H9 (cell line): ENCODE results near the gene MKRN1. TPM values are rescaled to one million over a fixed set of nuclear protein-coding genes. Genes with fewer than 3 reads are reported as not detected.

ENCODE experiments used
- DNase-seq: peaks from one replicate; pipeline ENCODE4 v3.0.0-alpha.2; 2017
- H2AFZ ChIP-seq: one replicate; pipeline ENCODE4 v1.6.1; 2013; ENCODE audit warnings: mild to moderate bottlenecking, low read length, control low read depth, moderate library complexity
- H2AK5ac ChIP-seq: 2 replicates; pipeline ENCODE4 v1.6.1; 2013; ENCODE audit warnings: low read length, control low read depth, mixed read lengths; ENCODE audit not compliant: insufficient read length
- H2BK120ac ChIP-seq: one replicate; pipeline ENCODE4 v1.6.1; 2013; ENCODE audit warnings: low read depth, mild to moderate bottlenecking, low read length, control low read depth, inconsistent platforms; ENCODE audit not compliant: poor library complexity, severe bottlenecking
- H2BK12ac ChIP-seq: 2 replicates; pipeline ENCODE4 v1.6.1; 2013; ENCODE audit warnings: low read length, control low read depth, mixed read lengths, low read depth; ENCODE audit not compliant: insufficient read length
- H2BK15ac ChIP-seq: 2 replicates; pipeline ENCODE4 v1.6.1; 2013; ENCODE audit warnings: low read depth, low read length, control low read depth
- H2BK20ac ChIP-seq: one replicate; pipeline ENCODE4 v1.6.1; 2013; ENCODE audit warnings: low read depth, mild to moderate bottlenecking, low read length, control low read depth, inconsistent platforms; ENCODE audit not compliant: poor library complexity, severe bottlenecking
- H2BK5ac ChIP-seq: 2 replicates; pipeline ENCODE4 v1.6.1; 2013; ENCODE audit warnings: low read length, control low read depth, mixed read lengths; ENCODE audit not compliant: insufficient read length
- H3K14ac ChIP-seq: 2 replicates; pipeline ENCODE4 v1.6.1; 2013; ENCODE audit warnings: low read length, control low read depth; ENCODE audit not compliant: insufficient read depth
- H3K18ac ChIP-seq: 2 replicates; pipeline ENCODE4 v1.6.1; 2013; ENCODE audit warnings: low read depth, mild to moderate bottlenecking, mixed read lengths, low read length, control low read depth; ENCODE audit not compliant: insufficient read length
- H3K23ac ChIP-seq: 2 replicates; pipeline ENCODE4 v1.6.1; 2013; ENCODE audit warnings: low read length, control low read depth, mixed read lengths, low read depth; ENCODE audit not compliant: insufficient read length
- H3K23me2 ChIP-seq: 2 replicates; pipeline ENCODE4 v1.6.1; 2013; ENCODE audit warnings: low read depth, mild to moderate bottlenecking, mixed read lengths, low read length, control low read depth; ENCODE audit not compliant: insufficient read length, poor library complexity, severe bottlenecking
- H3K27ac ChIP-seq: 2 replicates; pipeline ENCODE4 v1.5.1; 2013; ENCODE audit warnings: low read length, control low read depth, mixed read lengths, low read depth; ENCODE audit not compliant: insufficient read length
- H3K27me3 ChIP-seq: 2 replicates; pipeline ENCODE4 v1.6.1; 2013; ENCODE audit warnings: low read length, control low read depth, inconsistent platforms; ENCODE audit not compliant: insufficient read depth
- H3K4ac ChIP-seq: 2 replicates; pipeline ENCODE4 v1.6.1; 2013; ENCODE audit warnings: low read depth, mild to moderate bottlenecking, control low read depth, inconsistent platforms, low read length, moderate library complexity
- H3K4me1 ChIP-seq: 2 replicates; pipeline ENCODE4 v1.6.1; 2013; ENCODE audit warnings: low read length, control low read depth, inconsistent platforms; ENCODE audit not compliant: insufficient read depth
- H3K4me2 ChIP-seq: 2 replicates; pipeline ENCODE4 v1.6.1; 2013; ENCODE audit warnings: low read length, control low read depth, mixed read lengths; ENCODE audit not compliant: insufficient read length, insufficient read depth
- H3K56ac ChIP-seq: 2 replicates; pipeline ENCODE4 v1.6.1; 2013; ENCODE audit warnings: low read depth, mild to moderate bottlenecking, mixed read lengths, low read length, control low read depth; ENCODE audit not compliant: insufficient read length
- H3K79me1 ChIP-seq: 2 replicates; pipeline ENCODE4 v1.6.1; 2013; ENCODE audit warnings: low read depth, mild to moderate bottlenecking, moderate library complexity, low read length, control low read depth, inconsistent platforms; ENCODE audit not compliant: insufficient read depth, poor library complexity, severe bottlenecking
- H3K79me2 ChIP-seq: 2 replicates; pipeline ENCODE4 v1.6.1; 2013; ENCODE audit warnings: low read length, control low read depth, inconsistent platforms; ENCODE audit not compliant: insufficient read depth
- H3K9ac ChIP-seq: 2 replicates; pipeline ENCODE4 v1.6.1; 2013; ENCODE audit warnings: low read length, control low read depth, mixed read lengths; ENCODE audit not compliant: insufficient read length; ENCODE audit errors: extremely low read depth
- H3K9me3 ChIP-seq: one replicate; pipeline ENCODE4 v1.6.1; 2013; ENCODE audit warnings: low read depth, low read length, inconsistent platforms; ENCODE audit not compliant: control insufficient read depth
- H3T11ph ChIP-seq: one replicate; pipeline ENCODE4 v1.6.1; 2013; ENCODE audit warnings: mild to moderate bottlenecking, low read length, control low read depth, inconsistent platforms
- H4K20me1 ChIP-seq: one replicate; pipeline ENCODE4 v1.6.1; 2013; ENCODE audit not compliant: control insufficient read depth, insufficient read length, insufficient read depth
- H4K5ac ChIP-seq: 2 replicates; pipeline ENCODE4 v1.6.1; 2013; ENCODE audit warnings: low read depth, mild to moderate bottlenecking, mixed read lengths, low read length, control low read depth; ENCODE audit not compliant: insufficient read length
- H4K8ac ChIP-seq: replicated peaks from 2 replicates; pipeline ENCODE4 v1.6.1; 2013; ENCODE audit warnings: low read length, control low read depth, mixed read lengths, low read depth; ENCODE audit not compliant: insufficient read length
- H4K91ac ChIP-seq: 2 replicates; pipeline ENCODE4 v1.6.1; 2013; ENCODE audit warnings: low read depth, mild to moderate bottlenecking, moderate library complexity, mixed read lengths, low read length, control low read depth; ENCODE audit not compliant: insufficient read length
- H3K27ac Mint-ChIP-seq, 3 experiments: 2 replicates in 2 of 3; 3 replicates in 1 of 3; pipeline ENCODE4 v1.8.0; 2020 to 2021; ENCODE audit warnings: mixed read lengths in 3 of 3, mild to moderate bottlenecking in 1 of 3, moderate library complexity in 1 of 3
- H3K27me3 Mint-ChIP-seq: 2 replicates; pipeline ENCODE4 v1.8.0; 2021; ENCODE audit warnings: low read depth, mild to moderate bottlenecking, moderate library complexity, mixed read lengths
- H3K36me3 Mint-ChIP-seq, 3 experiments: 2 replicates in 2 of 3; 3 replicates in 1 of 3; pipeline ENCODE4 v1.8.0; 2020 to 2021; ENCODE audit warnings: low read depth in 3 of 3, mixed read lengths in 3 of 3; ENCODE audit not compliant: insufficient read depth in 1 of 3
- H3K4me1 Mint-ChIP-seq, 2 experiments: 2 replicates each; pipeline ENCODE4 v1.8.0; 2020; ENCODE audit warnings: mixed read lengths in 2 of 2
- H3K4me3 Mint-ChIP-seq, 2 experiments: 2 replicates in 1 of 2; 3 replicates in 1 of 2; pipeline ENCODE4 v1.8.0; 2020 to 2021; ENCODE audit warnings: mild to moderate bottlenecking in 2 of 2, mixed read lengths in 2 of 2, moderate library complexity in 1 of 2
- H3K9me3 Mint-ChIP-seq, 2 experiments: 2 replicates in 1 of 2; 3 replicates in 1 of 2; pipeline ENCODE4 v1.8.0; 2020; ENCODE audit warnings: mild to moderate bottlenecking in 2 of 2, mixed read lengths in 2 of 2, moderate library complexity in 1 of 2
- CTCF ChIP-seq: fragments of 200-600 bp; sonication (generic); conservative IDR thresholded peaks from 3 replicates; pipeline ENCODE4 v1.8.0; 2021; ENCODE audit warnings: antibody characterized with exemption, mild to moderate bottlenecking
- WGBS: extraction: QIAGEN DNeasy Blood & Tissue Kit; methylation state at CpG from one replicate; pipeline ENCODE4 v1.1.7; 2013; ENCODE audit warnings: missing lambda C conversion rate, low lambda C conversion rate, mixed read lengths; ENCODE audit not compliant: insufficient read length; ENCODE audit errors: extremely low coverage; 5-methylcytosine and 5-hydroxymethylcytosine counted together
- total RNA-seq: library from RNA; stranded (reverse); gene quantifications from 2 replicates; pipeline ENCODE4 v1.2.1, GENCODE V29; 2021

MKRN1 gene
- total RNA-seq, 1 experiment from 2014 or later: 106 TPM

- H4K20me1 ChIP-seq: no peaks in the 10 kb centered on the region
- no peak for DNase-seq
- H3K9ac ChIP-seq: no peak overlapping the region
- no peak overlapping the region for H3K14ac ChIP-seq
- H2AK5ac ChIP-seq: no peak overlapping the region
- WGBS: no CpG with 5 or more reads among the region's 2 CpGs
- no peak overlapping the region for H2BK15ac ChIP-seq
- Mint-ChIP-seq H3K27me3 (no peaks in the 10 kb centered on the region; the same call in 1 of the 2 replicates), H3K4me3 (no peak overlapping the region), H3K36me3 (peaks cover 0 to 4% (median 2%) of the 10 kb centered on the region in 3 experiments; a peak in 2 of 7 replicates), H3K27ac (no peak overlapping the region), H3K9me3 (no peaks in the 10 kb centered on the region), H3K4me1 (peaks cover 0 to under 1% of the 10 kb centered on the region in 2 experiments; a peak in 2 of 4 replicates)
- no peak overlapping the region for H3T11ph ChIP-seq
- H3K23ac ChIP-seq: no peak overlapping the region
- no peak for TF ChIP-seq CTCF
- H2AFZ ChIP-seq: no peak overlapping the region
- H3K9me3 ChIP-seq: no peaks in the 10 kb centered on the region
- H4K5ac ChIP-seq: no peak overlapping the region
- H2BK5ac ChIP-seq: no peak overlapping the region
- H2BK20ac ChIP-seq: no peak overlapping the region
- H2BK120ac ChIP-seq: no peak overlapping the region
- no peak overlapping the region for H2BK12ac ChIP-seq
- H3K79me1 ChIP-seq: no peaks in the 10 kb centered on the region
- H3K4me2 ChIP-seq: no peak overlapping the region
- H4K8ac ChIP-seq: no peak overlapping the region
- H3K4me1 ChIP-seq: no peaks in the 10 kb centered on the region
- no peak overlapping the region for H4K91ac ChIP-seq
- no peak overlapping the region for H3K56ac ChIP-seq
- H3K18ac ChIP-seq: no peak overlapping the region
- H3K27me3 ChIP-seq: no peaks in the 10 kb centered on the region
- H3K79me2 ChIP-seq: no peaks in the 10 kb centered on the region
- no peaks in the 10 kb centered on the region for H3K23me2 ChIP-seq
- H3K27ac ChIP-seq: no peak overlapping the region
- no peak overlapping the region for H3K4ac ChIP-seq
Observed at GRCh38 chr7:140441519-140441918, 37.8 kb downstream of the MKRN1 start.
